Fibroblast of lung (primary cell): ENCODE data around the gene DHX57.

Experiments
- EZH2 ChIP-seq: IDR thresholded peaks from 2 replicates; pipeline ENCODE4 v1.5.1; 2012; ENCODE audit warnings: low read length, control low read depth, mild to moderate bottlenecking; ENCODE audit errors: missing control alignments
- TF ChIP-seq, protein P1 (sequence below), 2 donors: IDR thresholded peaks in 1 of 2; conservative IDR thresholded peaks in 1 of 2; 1 replicate in 1 of 2; 2 replicates in 1 of 2; pipeline ENCODE4 v1.5.1; 2011 to 2012; ENCODE audit warnings: low read length in 2 of 2, control low read depth in 1 of 2, inconsistent platforms in 1 of 2, low read depth in 1 of 2, mild to moderate bottlenecking in 1 of 2

DNA sequence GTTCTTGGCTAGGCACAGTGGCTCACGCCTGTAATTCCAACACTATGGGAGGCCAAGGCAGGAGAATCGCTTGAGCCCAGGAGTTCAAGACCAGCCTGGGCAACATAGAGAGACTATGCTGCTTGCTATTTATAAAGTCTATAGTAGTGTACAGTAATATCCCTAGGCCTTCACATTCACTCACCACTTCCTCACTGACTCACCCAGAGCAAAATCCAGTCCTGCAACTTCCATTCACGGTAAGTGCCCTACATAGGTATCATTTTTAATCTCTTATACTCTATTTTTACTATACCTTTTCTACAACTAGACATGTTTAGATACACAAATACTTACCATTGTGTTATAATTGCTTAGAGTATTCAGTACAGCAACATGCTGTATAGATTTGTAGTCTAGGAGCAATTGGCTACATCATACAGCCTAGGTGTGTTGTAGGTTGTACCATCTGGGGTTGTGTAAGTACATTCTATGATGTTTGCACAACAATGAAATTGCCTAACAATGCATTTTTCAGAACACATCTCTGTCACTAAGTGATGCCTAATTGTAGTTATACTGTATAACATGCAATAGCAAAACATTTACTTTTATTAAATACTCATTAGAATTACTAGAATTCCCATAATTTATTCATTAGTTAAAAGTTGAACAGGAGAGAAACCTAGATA lies 8.8 kb downstream of the DHX57 start:
- TF ChIP-seq, protein P1, sequence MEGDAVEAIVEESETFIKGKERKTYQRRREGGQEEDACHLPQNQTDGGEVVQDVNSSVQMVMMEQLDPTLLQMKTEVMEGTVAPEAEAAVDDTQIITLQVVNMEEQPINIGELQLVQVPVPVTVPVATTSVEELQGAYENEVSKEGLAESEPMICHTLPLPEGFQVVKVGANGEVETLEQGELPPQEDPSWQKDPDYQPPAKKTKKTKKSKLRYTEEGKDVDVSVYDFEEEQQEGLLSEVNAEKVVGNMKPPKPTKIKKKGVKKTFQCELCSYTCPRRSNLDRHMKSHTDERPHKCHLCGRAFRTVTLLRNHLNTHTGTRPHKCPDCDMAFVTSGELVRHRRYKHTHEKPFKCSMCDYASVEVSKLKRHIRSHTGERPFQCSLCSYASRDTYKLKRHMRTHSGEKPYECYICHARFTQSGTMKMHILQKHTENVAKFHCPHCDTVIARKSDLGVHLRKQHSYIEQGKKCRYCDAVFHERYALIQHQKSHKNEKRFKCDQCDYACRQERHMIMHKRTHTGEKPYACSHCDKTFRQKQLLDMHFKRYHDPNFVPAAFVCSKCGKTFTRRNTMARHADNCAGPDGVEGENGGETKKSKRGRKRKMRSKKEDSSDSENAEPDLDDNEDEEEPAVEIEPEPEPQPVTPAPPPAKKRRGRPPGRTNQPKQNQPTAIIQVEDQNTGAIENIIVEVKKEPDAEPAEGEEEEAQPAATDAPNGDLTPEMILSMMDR (conservative IDR thresholded peaks at IDR 0.05 in 1 of 2, IDR thresholded peaks at IDR 0.05 in 1 of 2; ENCODE audit: low read depth in 1 of 2, low read length in 2 of 2) = no peak
- no peak for TF ChIP-seq EZH2
